Measurements from ENCODE around the gene APC2.

APC2 gene

DNA sequence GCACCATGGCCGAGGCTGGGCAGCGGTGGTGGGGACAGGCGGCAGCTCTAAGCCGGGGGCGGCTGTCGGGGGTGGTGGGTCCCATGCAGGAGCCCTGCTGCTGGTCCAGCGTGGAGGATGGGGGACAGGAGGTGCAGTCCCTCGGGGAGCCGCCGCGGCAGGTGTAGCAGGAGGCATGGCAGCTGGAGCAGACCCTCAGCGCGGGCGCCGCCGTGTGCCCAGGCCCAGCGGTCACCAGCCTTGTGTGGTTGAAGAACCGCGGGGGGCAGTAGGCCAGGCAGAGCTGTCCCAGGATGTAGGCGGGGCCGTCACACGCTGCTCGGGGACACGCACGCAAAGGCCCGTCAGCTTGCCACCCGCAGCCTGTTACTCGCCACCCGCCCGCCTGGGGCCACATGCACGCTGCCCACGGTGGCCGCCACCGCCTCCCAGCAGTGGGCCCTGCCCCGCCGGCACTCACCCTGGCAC is 32.0 kb downstream of the APC2 start:
- DNase-seq (ENCODE audit: low spot score), result no peak
- TF ChIP-seq, protein P1, sequence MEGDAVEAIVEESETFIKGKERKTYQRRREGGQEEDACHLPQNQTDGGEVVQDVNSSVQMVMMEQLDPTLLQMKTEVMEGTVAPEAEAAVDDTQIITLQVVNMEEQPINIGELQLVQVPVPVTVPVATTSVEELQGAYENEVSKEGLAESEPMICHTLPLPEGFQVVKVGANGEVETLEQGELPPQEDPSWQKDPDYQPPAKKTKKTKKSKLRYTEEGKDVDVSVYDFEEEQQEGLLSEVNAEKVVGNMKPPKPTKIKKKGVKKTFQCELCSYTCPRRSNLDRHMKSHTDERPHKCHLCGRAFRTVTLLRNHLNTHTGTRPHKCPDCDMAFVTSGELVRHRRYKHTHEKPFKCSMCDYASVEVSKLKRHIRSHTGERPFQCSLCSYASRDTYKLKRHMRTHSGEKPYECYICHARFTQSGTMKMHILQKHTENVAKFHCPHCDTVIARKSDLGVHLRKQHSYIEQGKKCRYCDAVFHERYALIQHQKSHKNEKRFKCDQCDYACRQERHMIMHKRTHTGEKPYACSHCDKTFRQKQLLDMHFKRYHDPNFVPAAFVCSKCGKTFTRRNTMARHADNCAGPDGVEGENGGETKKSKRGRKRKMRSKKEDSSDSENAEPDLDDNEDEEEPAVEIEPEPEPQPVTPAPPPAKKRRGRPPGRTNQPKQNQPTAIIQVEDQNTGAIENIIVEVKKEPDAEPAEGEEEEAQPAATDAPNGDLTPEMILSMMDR (IDR thresholded peaks at IDR 0.05; ENCODE audit: borderline replicate concordance, control extremely low read depth, extremely low read depth, insufficient read depth, missing control alignments), result no peak
- in situ Hi-C loops (cut with MboI; ENCODE audit: low sequenced_read_pairs, unreplicated experiment), result no loop called here

- in situ Hi-C loops (cut with MboI; ENCODE audit: low sequenced_read_pairs, unreplicated experiment), result no loop called here
- TF ChIP-seq, protein P1 (IDR thresholded peaks at IDR 0.05; ENCODE audit: borderline replicate concordance, control extremely low read depth, extremely low read depth, insufficient read depth, missing control alignments), result no peak
- DNase-seq (ENCODE audit: low spot score), result no peak
These were observed 32.6 kb downstream of the APC2 start for GRCh38 chr19:1482361-1483130.

- TF ChIP-seq, protein P1 (IDR thresholded peaks at IDR 0.05; ENCODE audit: borderline replicate concordance, control extremely low read depth, extremely low read depth, insufficient read depth, missing control alignments), result no peak
- in situ Hi-C loops (cut with MboI; ENCODE audit: low sequenced_read_pairs, unreplicated experiment), result no loop called here
- DNase-seq (ENCODE audit: low spot score), result no peak
These were observed 33.4 kb downstream of the APC2 start for GRCh38 chr19:1483131-1483978.

DNA sequence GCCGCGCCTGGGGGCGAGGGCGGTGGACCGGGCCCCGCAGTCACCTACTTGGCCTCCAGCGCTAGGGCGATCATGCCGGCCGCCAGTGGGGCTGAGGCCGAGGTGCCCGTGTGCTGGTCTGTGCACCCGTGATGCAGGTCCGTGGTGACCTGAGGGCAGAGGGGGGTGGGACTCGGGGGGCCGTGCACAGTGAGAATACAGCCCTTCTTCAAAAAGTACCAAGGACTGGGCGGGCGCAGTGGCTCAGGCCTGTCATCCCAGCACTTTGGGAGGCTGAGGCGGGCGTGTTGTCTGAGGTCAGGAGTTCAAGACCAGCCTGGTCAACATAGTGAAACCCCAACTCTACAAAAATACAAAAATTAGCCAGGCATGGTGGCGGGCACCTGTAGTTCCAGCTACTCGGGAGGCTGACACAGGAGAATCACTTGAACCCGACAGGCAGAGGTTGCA is 34.1 kb downstream of the APC2 start:
- DNase-seq (ENCODE audit: low spot score), result no peak
- in situ Hi-C loops (cut with MboI; ENCODE audit: low sequenced_read_pairs, unreplicated experiment), result no loop called here
- TF ChIP-seq, protein P1 (IDR thresholded peaks at IDR 0.05; ENCODE audit: borderline replicate concordance, control extremely low read depth, extremely low read depth, insufficient read depth, missing control alignments), result no peak

DNA sequence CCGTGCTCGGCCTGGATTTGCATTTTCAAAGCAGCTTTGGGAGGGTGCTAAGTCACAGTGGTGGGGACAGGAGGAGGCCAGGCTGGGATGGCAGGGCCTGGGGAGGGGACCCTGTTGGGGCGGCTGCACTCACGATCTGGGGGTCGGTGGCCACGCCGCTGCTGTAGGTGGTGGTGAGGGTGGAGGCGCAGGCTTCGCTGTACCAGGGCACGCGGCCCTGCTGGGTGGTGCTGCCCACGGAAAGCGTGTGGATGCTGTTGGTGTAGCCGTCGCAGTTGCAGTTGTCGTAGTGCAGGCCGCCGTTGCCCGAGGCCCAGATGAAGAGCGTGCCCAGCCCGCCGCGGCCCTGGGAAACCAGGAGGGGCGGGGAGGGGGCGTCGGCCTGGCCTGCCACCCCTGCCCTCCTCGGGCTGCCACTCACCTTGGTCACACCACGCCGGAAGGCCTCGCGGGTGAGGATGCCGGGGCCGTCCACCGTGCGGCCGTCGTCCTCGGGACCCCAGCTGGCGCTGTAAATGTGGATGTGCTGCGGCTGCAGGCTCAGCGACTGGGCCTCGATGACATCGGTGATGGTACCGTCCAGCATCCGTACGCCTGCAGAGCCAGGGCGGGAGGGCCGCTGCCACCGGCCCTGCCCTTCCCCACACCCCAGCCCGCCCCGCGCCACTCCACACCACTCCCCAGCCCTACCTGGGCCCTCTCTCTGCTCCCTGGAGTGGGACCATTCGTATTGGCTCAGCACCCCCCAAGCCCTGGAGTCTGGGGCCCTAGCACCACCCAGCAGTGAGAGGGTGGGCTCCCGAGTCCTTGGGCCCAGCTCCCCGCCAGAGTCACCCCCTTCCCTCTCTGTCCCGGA is 37.0 kb downstream of the APC2 start:
- in situ Hi-C loops (cut with MboI; ENCODE audit: low sequenced_read_pairs, unreplicated experiment), result no loop called here
- TF ChIP-seq, protein P1 (IDR thresholded peaks at IDR 0.05; ENCODE audit: borderline replicate concordance, control extremely low read depth, extremely low read depth, insufficient read depth, missing control alignments), result no peak

More for the DNA sequence above, 37.0 kb downstream of the APC2 start:
- no peak for DNase-seq (ENCODE audit: low spot score)

Data from GM13976 (cell line).